ENCODE measurements around the gene CIPC.

The CIPC gene

DNA sequence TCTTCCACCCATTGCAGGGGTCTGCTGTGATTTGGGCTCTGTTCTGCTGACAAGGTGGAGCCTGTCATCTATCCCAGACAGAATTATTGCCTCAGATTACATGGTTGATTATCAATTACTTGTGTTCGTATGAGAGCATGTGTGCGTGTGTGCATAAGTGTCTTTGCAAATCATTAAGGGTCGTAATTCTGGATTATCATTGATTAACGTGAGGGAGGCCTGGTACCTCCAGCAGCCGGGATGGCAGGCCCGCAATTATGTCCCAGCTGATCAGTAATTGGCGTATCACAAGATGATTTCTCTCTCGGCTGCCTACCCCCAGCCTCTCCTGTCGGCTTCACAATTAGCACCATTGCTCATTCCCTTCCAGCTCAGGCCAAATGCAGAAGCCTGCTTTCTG lies 39.9 kb upstream of the CIPC start:
- TF ChIP-seq, protein P1, sequence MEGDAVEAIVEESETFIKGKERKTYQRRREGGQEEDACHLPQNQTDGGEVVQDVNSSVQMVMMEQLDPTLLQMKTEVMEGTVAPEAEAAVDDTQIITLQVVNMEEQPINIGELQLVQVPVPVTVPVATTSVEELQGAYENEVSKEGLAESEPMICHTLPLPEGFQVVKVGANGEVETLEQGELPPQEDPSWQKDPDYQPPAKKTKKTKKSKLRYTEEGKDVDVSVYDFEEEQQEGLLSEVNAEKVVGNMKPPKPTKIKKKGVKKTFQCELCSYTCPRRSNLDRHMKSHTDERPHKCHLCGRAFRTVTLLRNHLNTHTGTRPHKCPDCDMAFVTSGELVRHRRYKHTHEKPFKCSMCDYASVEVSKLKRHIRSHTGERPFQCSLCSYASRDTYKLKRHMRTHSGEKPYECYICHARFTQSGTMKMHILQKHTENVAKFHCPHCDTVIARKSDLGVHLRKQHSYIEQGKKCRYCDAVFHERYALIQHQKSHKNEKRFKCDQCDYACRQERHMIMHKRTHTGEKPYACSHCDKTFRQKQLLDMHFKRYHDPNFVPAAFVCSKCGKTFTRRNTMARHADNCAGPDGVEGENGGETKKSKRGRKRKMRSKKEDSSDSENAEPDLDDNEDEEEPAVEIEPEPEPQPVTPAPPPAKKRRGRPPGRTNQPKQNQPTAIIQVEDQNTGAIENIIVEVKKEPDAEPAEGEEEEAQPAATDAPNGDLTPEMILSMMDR (IDR thresholded peaks at IDR 0.05; ENCODE audit: insufficient read depth, missing control alignments), result no peak

DNA sequence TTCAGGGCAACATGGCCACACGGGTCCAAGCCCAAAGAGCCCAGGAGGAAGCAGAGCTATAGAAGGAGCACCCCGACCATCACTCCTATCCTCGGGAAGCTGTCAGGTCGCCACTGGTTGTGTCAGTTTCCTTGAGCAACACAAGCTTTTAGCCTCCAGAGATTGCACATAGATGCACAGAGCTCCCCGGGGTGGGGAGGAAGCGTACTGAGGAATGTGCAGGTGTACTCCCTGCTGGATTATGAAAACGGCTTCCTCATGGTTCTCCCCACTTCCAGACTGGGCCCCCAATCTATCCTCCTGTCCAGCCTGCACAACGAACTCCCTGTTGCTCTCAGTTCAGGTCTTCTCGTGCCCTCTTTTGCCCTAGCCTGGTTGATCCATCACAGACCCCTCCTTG lies 39.3 kb upstream of the CIPC start:
- FAIRE-seq (no peak), DNase-seq (ENCODE audit: insufficient read length, low spot score) (no peak)
- TF ChIP-seq, protein P1 (IDR thresholded peaks at IDR 0.05; ENCODE audit: insufficient read depth, missing control alignments), result no peak

More for the DNA sequence above, 39.9 kb upstream of the CIPC start:
- FAIRE-seq (no peak), DNase-seq (ENCODE audit: insufficient read length, low spot score) (no peak)

DNA sequence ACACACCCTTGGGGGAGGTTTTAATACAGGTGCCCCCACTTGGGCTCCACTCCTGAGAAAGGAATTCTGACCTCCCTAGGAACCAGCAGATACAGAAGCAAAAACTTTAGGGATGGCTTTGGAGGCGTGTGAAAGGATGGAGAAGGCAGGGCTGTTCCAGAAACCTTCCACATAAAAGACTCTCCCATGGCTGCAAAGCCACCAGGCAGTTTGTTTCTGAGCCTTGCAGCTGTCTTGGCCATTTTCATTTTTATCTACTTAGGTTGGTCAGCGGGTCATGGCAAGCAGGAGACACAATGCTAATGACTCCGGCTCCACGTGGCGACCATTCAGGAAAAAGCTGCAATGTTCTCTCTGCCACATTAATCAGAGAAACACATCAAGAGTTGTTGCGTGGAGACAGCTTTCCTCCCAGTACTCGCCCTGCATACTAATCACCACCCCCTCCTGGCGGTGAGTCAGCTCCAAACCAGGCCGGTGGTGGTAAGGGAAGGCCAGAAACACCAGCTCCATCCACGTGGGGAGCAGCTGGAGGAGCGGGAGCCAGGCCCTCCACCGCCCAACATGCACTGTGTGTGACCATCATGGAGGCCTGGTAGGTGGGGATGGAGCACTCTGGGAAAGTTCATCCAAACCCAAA lies 38.7 kb upstream of the CIPC start:
- FAIRE-seq, result no peak
- TF ChIP-seq, protein P1 (IDR thresholded peaks at IDR 0.05; ENCODE audit: insufficient read depth, missing control alignments), result no peak
- no peak for DNase-seq (ENCODE audit: insufficient read length, low spot score)

GRCh38 chr14:77061630-77062257 lies 36.3 kb upstream of the CIPC start:
- DNase-seq (ENCODE audit: insufficient read length, low spot score), result no peak
- TF ChIP-seq, protein P1 (IDR thresholded peaks at IDR 0.05; ENCODE audit: insufficient read depth, missing control alignments), result no peak
- FAIRE-seq, result no peak

- TF ChIP-seq, protein P1 (IDR thresholded peaks at IDR 0.05; ENCODE audit: insufficient read depth, missing control alignments), result no peak
- DNase-seq (ENCODE audit: insufficient read length, low spot score), result no peak
- FAIRE-seq, result no peak
Observed at GRCh38 chr14:77062261-77062660, 35.8 kb upstream of the CIPC start.

DNA sequence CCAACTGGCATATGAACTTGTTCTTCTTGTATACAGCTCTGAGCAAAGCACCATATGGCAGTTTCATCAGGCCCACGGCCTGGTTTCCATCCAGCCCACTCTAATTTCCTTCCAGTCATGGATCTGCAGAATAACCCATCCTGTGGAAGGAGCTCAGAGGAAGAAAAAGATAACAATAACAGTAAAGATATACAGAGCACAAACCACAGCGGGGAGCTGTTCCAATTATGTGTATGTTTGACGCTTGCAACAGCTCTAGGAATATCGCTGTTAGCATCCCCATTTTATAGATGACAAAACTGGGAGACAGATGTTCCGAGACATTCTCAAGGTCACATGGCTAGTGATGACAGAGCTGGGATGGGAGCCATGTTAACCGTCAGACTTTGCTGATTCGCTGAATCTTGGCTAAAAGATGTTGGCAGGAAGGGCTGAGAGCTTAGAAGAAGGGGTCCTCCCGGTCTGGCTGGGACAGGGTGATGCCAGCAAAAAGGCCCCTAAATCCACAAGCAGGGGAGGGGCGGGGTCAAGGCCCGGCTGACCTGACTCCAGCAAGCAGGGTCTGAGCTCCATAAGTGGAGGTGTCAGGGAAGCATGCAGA lies 34.4 kb upstream of the CIPC start:
- TF ChIP-seq, protein P1 (IDR thresholded peaks at IDR 0.05; ENCODE audit: insufficient read depth, missing control alignments), result no peak
- DNase-seq (ENCODE audit: insufficient read length, low spot score) (no peak), FAIRE-seq (no peak)
